Muscle of leg (tissue), 11 donors: ENCODE measurements around the gene ABHD4. TPM values are rescaled to one million over a fixed set of nuclear protein-coding genes. Genes with fewer than 3 reads are reported as not detected.

Source experiments
- DNase-seq: peaks from one replicate; pipeline ENCODE4 v3.0.0; 2013
- H3K27ac ChIP-seq: one replicate; pipeline ENCODE4 v1.5.1; 2013; ENCODE audit warnings: mild to moderate bottlenecking, low read length, control low read depth
- H3K27me3 ChIP-seq: one replicate; pipeline ENCODE4 v1.6.1; 2013; ENCODE audit warnings: low read length; ENCODE audit not compliant: control insufficient read depth, insufficient read depth
- H3K36me3 ChIP-seq: one replicate; pipeline ENCODE4 v1.6.1; 2013; ENCODE audit warnings: low read length; ENCODE audit not compliant: control insufficient read depth, insufficient read depth
- H3K4me1 ChIP-seq: one replicate; pipeline ENCODE4 v1.6.1; 2013; ENCODE audit warnings: low read length; ENCODE audit not compliant: control insufficient read depth, insufficient read depth
- H3K4me3 ChIP-seq: one replicate; pipeline ENCODE4 v1.5.1; 2013; ENCODE audit warnings: low read length, control low read depth
- H3K9me3 ChIP-seq: replicated peaks from 2 replicates; pipeline ENCODE4 v1.6.1; 2013; ENCODE audit warnings: low read depth, low read length; ENCODE audit not compliant: control insufficient read depth
- WGBS: methylation state at CpG from one replicate; pipeline ENCODE4 v1.1.5; 2013; ENCODE audit warnings: missing lambda C conversion rate; ENCODE audit not compliant: insufficient coverage; 5-methylcytosine and 5-hydroxymethylcytosine counted together
- polyA plus RNA-seq, 8 donors: library from polyadenylated mRNA; unstranded; fragments of 120-200 nt; gene quantifications; one replicate each; pipeline versions ENCODE4 v1.2.1 to v1.2.3, GENCODE V29; 2013; ENCODE audit warnings: inconsistent platforms in 1 of 8, low replicate concordance in 1 of 8; ENCODE audit not compliant: insufficient read length in 8 of 8, insufficient read depth in 1 of 8
- total RNA-seq: library from RNA; stranded (reverse); fragments of 120-200 nt; gene quantifications from one replicate; pipeline ENCODE4 v1.2.4, GENCODE V29; 2013

ABHD4 gene
- total and polyA plus RNA-seq, 9 donors, result 8.0 to 22.3 (median 13.9) TPM

DNA sequence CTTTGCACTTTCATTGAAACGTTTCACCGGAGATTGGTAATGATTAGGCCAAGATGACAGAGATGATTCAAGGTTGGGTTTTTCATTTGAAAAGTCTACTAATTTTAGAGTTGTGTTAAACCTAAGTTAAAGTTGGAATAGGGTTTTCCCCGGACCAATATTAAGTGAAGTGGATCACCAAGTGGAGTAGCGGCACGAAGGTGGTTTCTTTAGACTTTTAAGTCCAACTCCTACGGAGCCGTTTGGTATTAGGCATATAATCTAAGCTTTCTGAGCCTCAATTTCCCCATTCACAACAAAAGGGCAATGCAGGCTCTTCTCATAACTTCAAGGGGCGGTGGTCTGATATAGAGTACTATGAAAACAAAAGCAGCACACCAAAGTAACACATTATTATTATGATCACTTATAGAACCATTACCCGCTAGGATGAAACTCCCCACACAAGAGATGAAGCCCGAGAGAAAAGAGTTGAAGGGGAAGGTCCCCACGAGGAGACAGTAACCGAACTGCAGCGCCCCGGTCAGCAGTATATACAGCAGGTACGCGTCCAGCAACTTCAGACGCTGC is 9.5 kb upstream of the ABHD4 start:
- Histone ChIP-seq H3K9me3 (no peaks in the 10 kb centered on the region), H3K4me1 (peaks cover 12% of the 10 kb centered on the region), H3K27me3 (peaks cover 4% of the 10 kb centered on the region), H3K4me3 (peak overlapping the region; percentile 88), H3K27ac (peak overlapping the region; percentile 95), H3K36me3 (peaks cover 8% of the 10 kb centered on the region)
- 0% methylated on average over 7 of the region's 17 CpGs for WGBS
- no peak for DNase-seq

DNA sequence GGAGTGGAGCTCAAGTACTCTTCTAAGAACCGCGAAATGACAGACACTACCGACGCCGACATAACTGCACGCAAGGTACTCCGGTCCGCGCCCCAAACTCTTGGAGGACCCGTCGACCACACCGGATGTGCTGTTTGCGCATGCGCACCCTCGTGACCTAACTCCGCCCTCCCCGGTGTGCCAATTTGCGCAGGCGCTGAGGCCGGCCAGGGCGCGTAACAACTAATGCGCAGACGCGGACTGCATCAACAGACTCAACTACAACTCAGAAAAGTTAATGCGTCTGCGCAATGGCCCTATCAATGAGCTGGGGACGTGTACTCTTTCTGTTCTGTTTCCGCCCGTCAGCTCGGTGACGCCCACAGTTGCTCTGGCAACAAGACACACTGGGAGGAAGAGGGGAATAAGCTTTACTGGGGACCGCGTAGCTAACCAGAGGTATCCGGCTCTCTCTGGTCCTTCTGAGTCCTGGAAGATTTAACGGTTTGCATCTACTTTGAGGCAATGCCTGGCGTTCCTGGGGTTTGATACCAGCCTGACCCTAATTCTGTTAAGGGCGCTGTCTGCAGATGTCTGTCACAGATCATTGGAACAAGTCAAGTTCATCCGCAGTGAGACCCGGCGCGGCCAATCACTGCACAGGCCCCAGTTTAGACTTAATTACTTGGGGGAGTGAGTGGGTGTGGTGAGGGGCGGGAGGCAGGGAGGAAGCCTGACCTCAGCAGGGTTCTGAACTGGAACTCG is 8.8 kb upstream of the ABHD4 start, which contains the start of gene DAD1:
Gene DAD1 (minus strand): TSS at position 129 of the 744 bp plus-strand sequence. CDS start 67 bp downstream, at position 62.
- Histone ChIP-seq H3K36me3 (peaks cover 4% of the 10 kb centered on the region), H3K4me1 (peaks cover 12% of the 10 kb centered on the region), H3K4me3 (peak within 1 kb of the TSS; percentile 88), H3K27me3 (peaks cover 11% of the 10 kb centered on the region), H3K27ac (peak within 1 kb of the TSS; percentile 100), H3K9me3 (no peaks in the 10 kb centered on the region)
- DNase-seq, result peak; percentile 100
- WGBS, result 0% methylated on average over 42 of the region's 44 CpGs

DNA sequence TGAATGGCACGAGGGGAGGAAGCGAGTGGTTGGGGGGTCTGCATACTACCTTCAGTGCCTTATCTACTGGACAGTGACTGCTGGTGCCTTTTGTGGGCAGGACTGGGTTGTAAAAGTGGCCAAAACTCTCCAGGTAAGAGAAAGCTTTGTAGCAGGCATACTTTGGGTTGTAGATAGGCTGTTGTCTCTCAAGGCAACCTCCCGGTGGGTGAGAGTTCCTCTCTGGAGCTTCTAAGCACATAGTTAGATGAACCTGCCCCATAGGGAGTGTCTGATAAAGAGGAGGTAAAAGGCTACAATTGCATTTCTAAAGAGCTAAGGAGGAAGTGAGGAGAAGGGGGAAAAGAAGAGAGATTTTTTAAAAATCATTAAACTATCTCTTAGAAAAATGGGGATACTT is 4.9 kb upstream of the ABHD4 start:
- peaks cover 15% of the 10 kb centered on the region for H3K27me3 ChIP-seq
- no peak overlapping the region for H3K27ac ChIP-seq
- H3K9me3 ChIP-seq, result no peaks in the 10 kb centered on the region
- H3K4me1 ChIP-seq, result peaks cover 11% of the 10 kb centered on the region
- H3K36me3 ChIP-seq, result no peaks in the 10 kb centered on the region
- 57% methylated on average over 2 of the region's 3 CpGs for WGBS
- no peak for DNase-seq
- no peak overlapping the region for H3K4me3 ChIP-seq

DNA sequence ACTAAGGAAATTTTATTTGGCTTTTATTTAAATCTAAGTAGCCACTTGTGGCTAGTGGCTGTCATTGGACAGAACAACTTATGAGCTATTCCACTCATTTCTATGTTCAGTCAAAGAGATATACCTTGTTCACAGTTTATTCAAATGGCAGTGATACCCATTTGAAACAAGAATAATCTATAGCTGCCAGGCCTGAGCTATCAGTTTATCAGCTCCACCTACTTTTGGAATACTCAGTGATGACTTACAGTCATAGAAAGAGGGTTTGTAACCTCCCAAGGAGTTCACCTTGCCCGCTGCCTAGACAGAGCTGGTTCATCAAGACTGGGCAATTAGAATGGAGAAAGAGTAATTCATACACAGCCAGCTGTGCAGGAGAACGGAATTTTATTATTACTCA is 4.5 kb upstream of the ABHD4 start:
- no peak for DNase-seq
- H3K36me3 ChIP-seq, result no peaks in the 10 kb centered on the region

DNA sequence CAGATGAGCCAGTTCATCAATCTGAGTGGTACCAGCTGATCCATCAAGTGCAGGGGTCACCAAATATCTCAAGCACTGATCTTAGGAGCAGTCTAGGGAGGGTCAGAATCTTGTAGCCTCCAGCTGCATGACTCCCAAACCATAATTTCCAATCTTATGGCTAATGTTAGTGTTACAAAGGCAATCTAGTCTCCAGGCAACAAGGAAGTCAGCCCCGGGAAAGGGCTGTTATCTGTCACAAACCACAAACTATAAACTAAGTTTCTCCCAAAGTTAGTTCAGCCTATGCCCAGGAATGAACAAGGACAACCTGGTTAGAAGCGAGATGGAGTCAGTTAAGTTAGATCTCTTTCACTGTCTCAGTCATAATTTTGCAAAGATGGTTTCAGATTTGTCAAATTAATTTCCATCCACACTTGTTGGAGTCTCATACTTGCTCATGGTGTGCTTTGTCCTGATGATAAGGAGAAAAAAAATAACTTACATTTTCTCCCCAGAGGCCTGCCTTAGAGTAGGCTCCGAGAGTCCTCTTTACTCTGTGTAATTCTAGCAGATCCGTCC is 3.9 kb upstream of the ABHD4 start:
- no peak for DNase-seq
- H3K9me3 ChIP-seq, result no peaks in the 10 kb centered on the region
- no CpG with 5 or more reads among the region's 4 CpGs for WGBS

More for the DNA sequence above, 4.5 kb upstream of the ABHD4 start:
- H3K4me3 ChIP-seq, result no peak overlapping the region
- H3K27me3 ChIP-seq, result peaks cover 15% of the 10 kb centered on the region
- peaks cover 12% of the 10 kb centered on the region for H3K4me1 ChIP-seq
- no peaks in the 10 kb centered on the region for H3K9me3 ChIP-seq
- no peak overlapping the region for H3K27ac ChIP-seq
- WGBS, result no CpG with 5 or more reads among the region's 2 CpGs

DNA sequence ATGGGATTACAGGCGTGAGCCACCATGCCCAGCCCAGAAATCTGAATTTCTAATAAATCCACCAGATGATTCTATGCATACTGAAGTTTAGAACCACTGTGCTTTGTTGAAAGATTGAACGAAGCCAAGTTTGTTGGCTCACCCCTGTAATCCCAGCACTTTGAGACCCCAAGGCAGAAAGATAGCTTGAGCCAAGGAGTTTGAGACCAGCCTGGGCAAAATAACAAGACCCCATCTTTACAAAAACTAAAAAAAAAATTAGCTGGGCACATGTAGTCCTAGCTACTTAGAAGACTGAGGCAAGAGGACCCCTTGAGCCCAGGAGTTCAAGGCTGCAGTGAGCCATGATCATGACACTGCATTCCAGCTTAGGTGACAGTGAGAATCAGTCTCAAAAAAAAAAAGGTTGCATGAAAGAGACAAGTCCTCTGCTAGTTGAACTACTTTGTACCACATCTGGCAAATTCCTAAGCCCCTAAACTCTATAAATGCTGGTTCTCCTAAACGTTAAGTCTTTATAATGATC is 1.7 kb upstream of the ABHD4 start:
- WGBS, result 40% methylated on average over 1 of the region's 3 CpGs
- DNase-seq, result no peak
- H3K4me3 ChIP-seq, result no peak overlapping the region

More for the DNA sequence above, 3.9 kb upstream of the ABHD4 start:
- Histone ChIP-seq H3K27me3 (peaks cover 15% of the 10 kb centered on the region), H3K4me3 (no peak overlapping the region), H3K4me1 (peaks cover 17% of the 10 kb centered on the region), H3K27ac (no peak overlapping the region), H3K36me3 (no peaks in the 10 kb centered on the region)

DNA sequence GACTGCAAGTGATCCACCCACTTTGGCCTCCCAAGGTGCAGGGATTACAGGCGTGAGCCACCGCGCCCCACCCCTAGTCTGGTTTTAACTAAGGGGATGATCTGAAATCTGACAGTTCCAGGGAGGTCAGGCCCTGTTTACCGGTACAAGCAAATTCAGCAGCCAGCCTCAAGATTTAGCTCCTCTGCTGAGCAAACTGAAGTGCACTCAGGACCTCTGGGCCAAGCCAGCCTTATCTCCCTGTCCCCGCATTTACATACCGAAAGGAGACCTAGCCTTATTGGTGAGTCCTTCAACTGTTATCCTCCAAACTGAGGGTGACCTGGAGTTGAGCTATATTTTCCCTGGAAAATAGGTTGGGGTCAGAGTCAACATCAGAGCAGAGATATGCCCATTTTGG is 835 bp upstream of the ABHD4 start:
- H3K27ac ChIP-seq, result no peak overlapping the region

More for the DNA sequence above, 1.7 kb upstream of the ABHD4 start:
- Histone ChIP-seq H3K27ac (no peak overlapping the region), H3K9me3 (no peaks in the 10 kb centered on the region), H3K27me3 (peaks cover 15% of the 10 kb centered on the region), H3K36me3 (peaks cover 1% of the 10 kb centered on the region), H3K4me1 (peaks cover 12% of the 10 kb centered on the region)

DNA sequence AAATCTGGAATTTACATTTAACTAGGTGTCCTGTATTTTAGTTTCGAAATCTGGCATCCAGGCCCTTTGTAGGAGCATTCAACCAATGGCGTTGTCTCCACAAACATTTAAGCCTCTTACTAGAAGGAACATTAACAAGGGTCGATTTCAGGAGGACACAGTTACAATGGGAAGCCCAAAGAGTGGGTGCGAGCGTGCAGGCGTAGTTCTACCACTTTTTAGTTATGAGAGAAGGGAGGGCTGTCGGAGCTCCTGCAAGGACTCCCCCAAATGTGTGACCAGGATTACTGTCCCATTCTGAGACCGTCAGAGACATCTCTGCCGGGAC is 365 bp upstream of the ABHD4 start:
- Histone ChIP-seq H3K27ac (peak overlapping the region; percentile 49), H3K4me3 (peak overlapping the region; percentile 74), H3K27me3 (peaks cover 15% of the 10 kb centered on the region), H3K36me3 (peaks cover 12% of the 10 kb centered on the region), H3K9me3 (no peaks in the 10 kb centered on the region), H3K4me1 (peaks cover 12% of the 10 kb centered on the region)
- DNase-seq, result no peak
- WGBS, result 2% methylated on average over 6 of the region's 9 CpGs

More for the DNA sequence above, 835 bp upstream of the ABHD4 start:
- Histone ChIP-seq H3K27me3 (peaks cover 15% of the 10 kb centered on the region), H3K4me1 (peaks cover 12% of the 10 kb centered on the region), H3K9me3 (no peaks in the 10 kb centered on the region), H3K4me3 (no peak overlapping the region), H3K36me3 (peaks cover 8% of the 10 kb centered on the region)
- no peak for DNase-seq
- WGBS, result 80% methylated on average over 2 of the region's 6 CpGs

DNA sequence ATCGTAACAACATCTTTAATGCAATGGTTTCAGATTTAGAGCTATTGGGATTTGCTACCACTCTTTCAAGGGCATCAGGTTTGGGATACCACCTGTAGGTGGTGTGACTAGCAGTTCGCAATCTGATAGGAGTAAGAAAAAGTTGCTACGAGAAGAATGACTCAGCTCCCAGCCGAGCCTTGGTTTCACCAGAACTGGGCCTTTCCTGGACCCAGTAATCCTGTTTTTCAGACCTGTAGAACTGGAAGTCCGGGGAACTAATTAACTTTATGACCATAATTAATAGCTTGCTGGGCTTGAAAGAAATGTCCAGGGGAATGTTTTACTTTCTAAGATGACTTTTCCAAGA is 770 bp downstream of the ABHD4 start:
- Histone ChIP-seq H3K27ac (no peak overlapping the region), H3K36me3 (peaks cover 22% of the 10 kb centered on the region), H3K27me3 (peaks cover 8% of the 10 kb centered on the region), H3K4me1 (peaks cover 12% of the 10 kb centered on the region), H3K9me3 (no peaks in the 10 kb centered on the region), H3K4me3 (peak overlapping the region; percentile 74)
- DNase-seq, result peak; percentile 44
- WGBS, result 11% methylated on average over 1 of the region's 5 CpGs

- H3K4me1 ChIP-seq, result peaks cover 12% of the 10 kb centered on the region
- no peak for DNase-seq
- H3K27ac ChIP-seq, result no peak overlapping the region
- WGBS, result no CpG with 5 or more reads among the region's 3 CpGs
- no peaks in the 10 kb centered on the region for H3K9me3 ChIP-seq
- H3K4me3 ChIP-seq, result peak overlapping the region; percentile 1
- H3K36me3 ChIP-seq, result peaks cover 23% of the 10 kb centered on the region
- H3K27me3 ChIP-seq, result peaks cover 4% of the 10 kb centered on the region
Measured at GRCh38 chr14:22599349-22599748, 1.2 kb downstream of the ABHD4 start.
